IMR-90 (cell line): ENCODE data around the gene TRMT6. TPM values are rescaled to one million over a fixed set of nuclear protein-coding genes. Genes with fewer than 3 reads are reported as not detected.

Experiments
- ATAC-seq: fragments of 200-7000 bp; cut with Tn5 transposase; 2 replicates; pipeline ENCODE4 v1.9.1; 2020; ENCODE audit warnings: low read depth, mild to moderate bottlenecking, moderate library complexity
- BruUV-seq: library from RNA; stranded (reverse); fragments of 400-500 nt; replicated peaks from 2 replicates; lab custom pipeline; 2021; lab: Mats Ljungman, UMichigan
- CTCF ChIA-PET: fragments of 300-600 bp; formaldehyde crosslinking; extraction: SDS; loops from one replicate; lab custom pipeline; 2021; ENCODE audit warnings: antibody characterized with exemption; lab: Yijun Ruan, JAX
- POLR2A ChIA-PET: fragments of 300-600 bp; sonication (Branson Sonifier 250); formaldehyde crosslinking; loops from one replicate; lab custom pipeline; 2022; ENCODE audit warnings: antibody characterized with exemption; ENCODE audit not compliant: unreplicated experiment; lab: Charles Lee
- DNase-seq: peaks from one replicate; pipeline ENCODE4 v3.0.0; 2013
- H2AFZ ChIP-seq: replicated peaks from 2 replicates; pipeline ENCODE3; 2013; ENCODE audit warnings: low read length, mild to moderate bottlenecking; ENCODE audit not compliant: poor library complexity
- H2AK5ac ChIP-seq: 2 replicates; pipeline ENCODE4 v1.6.1; 2013; ENCODE audit warnings: low read depth, low read length, inconsistent platforms
- H2AK9ac ChIP-seq: replicated peaks from 2 replicates; pipeline ENCODE3; 2013; ENCODE audit warnings: mild to moderate bottlenecking, low read depth, low read length, moderate library complexity; ENCODE audit not compliant: poor library complexity
- H2BK120ac ChIP-seq: 2 replicates; pipeline ENCODE4 v1.6.1; 2013; ENCODE audit warnings: low read depth, low read length, inconsistent platforms
- H2BK15ac ChIP-seq: 3 replicates; pipeline ENCODE4 v1.6.1; 2013; ENCODE audit warnings: low read depth, low read length, inconsistent platforms
- H2BK20ac ChIP-seq: 2 replicates; pipeline ENCODE4 v1.6.1; 2013; ENCODE audit warnings: low read depth, mild to moderate bottlenecking, inconsistent platforms, low read length, moderate library complexity
- H2BK5ac ChIP-seq: 2 replicates; pipeline ENCODE4 v1.6.1; 2013; ENCODE audit warnings: mild to moderate bottlenecking, low read depth, low read length, inconsistent platforms; ENCODE audit not compliant: poor library complexity, severe bottlenecking
- H3K14ac ChIP-seq: replicated peaks from 2 replicates; pipeline ENCODE4 v1.6.1; 2013; ENCODE audit warnings: low read depth, low read length, inconsistent platforms
- H3K18ac ChIP-seq: 2 replicates; pipeline ENCODE4 v1.6.1; 2013; ENCODE audit warnings: low read depth, low read length, control low read depth
- H3K23ac ChIP-seq: 2 replicates; pipeline ENCODE4 v1.6.1; 2013; ENCODE audit warnings: low read depth, low read length, inconsistent platforms
- H3K27ac ChIP-seq: 2 replicates; pipeline ENCODE4 v1.5.1; 2013; ENCODE audit warnings: mild to moderate bottlenecking, control low read depth, low read length; ENCODE audit not compliant: insufficient read depth
- H3K27me3 ChIP-seq: 2 replicates; pipeline ENCODE4 v1.6.1; 2013; ENCODE audit warnings: low read length; ENCODE audit not compliant: control insufficient read depth, insufficient read depth
- H3K36me3 ChIP-seq: 2 replicates; pipeline ENCODE4 v1.6.1; 2013; ENCODE audit warnings: low read length, mixed read lengths; ENCODE audit not compliant: control insufficient read depth, insufficient read depth
- H3K4ac ChIP-seq: 2 replicates; pipeline ENCODE4 v1.6.1; 2013; ENCODE audit warnings: low read depth, low read length, inconsistent platforms
- H3K4me1 ChIP-seq: 2 replicates; pipeline ENCODE4 v1.6.1; 2013; ENCODE audit warnings: low read length, mixed read lengths; ENCODE audit not compliant: control insufficient read depth, insufficient read depth
- H3K4me2 ChIP-seq: 2 replicates; pipeline ENCODE4 v1.6.1; 2013; ENCODE audit warnings: low read depth, mild to moderate bottlenecking, control low read depth, low read length, moderate library complexity
- H3K4me3 ChIP-seq: 2 replicates; pipeline ENCODE4 v1.5.1; 2013; ENCODE audit warnings: low read depth, mild to moderate bottlenecking, control low read depth, low read length, moderate library complexity; ENCODE audit not compliant: insufficient read depth
- H3K56ac ChIP-seq: 2 replicates; pipeline ENCODE4 v1.6.1; 2013; ENCODE audit warnings: low read length, inconsistent platforms; ENCODE audit not compliant: insufficient read depth; ENCODE audit errors: extremely low read depth
- H3K79me1 ChIP-seq, 2 experiments: 2 replicates each; pipeline ENCODE4 v1.6.1; 2013; ENCODE audit warnings: low read length in 2 of 2, inconsistent platforms in 1 of 2, low read depth in 1 of 2
- H3K9ac ChIP-seq: 2 replicates; pipeline ENCODE4 v1.6.1; 2013; ENCODE audit warnings: low read depth, low read length, control low read depth
- H3K9me1 ChIP-seq: 2 replicates; pipeline ENCODE4 v1.6.1; 2013; ENCODE audit warnings: low read length, inconsistent platforms; ENCODE audit not compliant: insufficient read depth
- H3K9me3 ChIP-seq: 2 replicates; pipeline ENCODE4 v1.6.1; 2013; ENCODE audit warnings: low read length; ENCODE audit not compliant: control insufficient read depth, insufficient read depth
- H4K20me1 ChIP-seq: 2 replicates; pipeline ENCODE4 v1.6.1; 2013; ENCODE audit warnings: low read length, inconsistent platforms; ENCODE audit not compliant: insufficient read depth
- H4K5ac ChIP-seq: 2 replicates; pipeline ENCODE4 v1.6.1; 2013; ENCODE audit warnings: mild to moderate bottlenecking, low read depth, low read length, control low read depth
- H4K8ac ChIP-seq, 2 experiments: 2 replicates each; pipeline ENCODE4 v1.6.1; 2013; ENCODE audit warnings: low read depth in 2 of 2, low read length in 2 of 2, control low read depth in 1 of 2, inconsistent platforms in 1 of 2
- H4K91ac ChIP-seq: 2 replicates; pipeline ENCODE4 v1.6.1; 2013; ENCODE audit warnings: low read depth, low read length, inconsistent platforms; ENCODE audit not compliant: insufficient read depth
- MAFK ChIP-seq: IDR thresholded peaks from 2 replicates; pipeline ENCODE4 v1.6.1; 2012; ENCODE audit warnings: low read depth, low read length, improper control_type of control experiment
- RFX5 ChIP-seq: IDR thresholded peaks from 2 replicates; pipeline ENCODE4 v1.8.0; 2012; ENCODE audit warnings: low read depth, mild to moderate bottlenecking, low read length, moderate library complexity
- WGBS, 2 experiments: methylation state at CpG; one replicate each; pipeline versions ENCODE4 v1.1.5 to v1.1.7; 2013; ENCODE audit warnings: missing lambda C conversion rate in 2 of 2; ENCODE audit not compliant: insufficient read length in 1 of 2; ENCODE audit errors: extremely low coverage in 2 of 2; 5-methylcytosine and 5-hydroxymethylcytosine counted together
- dilution Hi-C: fragments of 300-500 bp; cut with HindIII; formaldehyde crosslinking; loops from one replicate; pipeline ENCODE4 v1.14.3; 2018; ENCODE audit warnings: low sequenced_read_pairs; ENCODE audit not compliant: unreplicated experiment
- in situ Hi-C: fragments of 300-500 bp; cut with MboI; formaldehyde crosslinking; loops from 3 replicates; pipeline ENCODE4 v1.14.3; 2019; ENCODE audit warnings: low sequenced_read_pairs, inconsistent platforms, mixed read lengths
- intact Hi-C: fragments of 100-400 bp; cut with micrococcal nuclease; formaldehyde crosslinking; loops from 2 replicates; pipeline ENCODE4 v1.10.0; 2022
- polyA plus RNA-seq, 3 experiments: library from polyadenylated mRNA; depleted of rRNA; stranded (reverse); fragments of >200 nt; gene quantifications; 2 replicates each; pipeline ENCODE4 v1.2.3, GENCODE V29; 2012; ENCODE audit warnings: low replicate concordance in 1 of 3
- total RNA-seq: library from RNA; depleted of rRNA; stranded (reverse); fragments of >200 nt; gene quantifications from 2 replicates; pipeline ENCODE4 v1.2.3, GENCODE V29; 2012

TRMT6 gene
- total and polyA plus RNA-seq, 2 of the 4 experiments (the other 2 are of a cell fraction): 7.2 to 8.0 TPM

GRCh38 chr20:5918856-5919625, 31.3 kb downstream of the TRMT6 start:
- H2AFZ ChIP-seq: peak overlapping the region; percentile 0
- H3K9me3 ChIP-seq: no peaks in the 10 kb centered on the region
- peak overlapping the region; percentile 10; the same call in 1 of the 2 replicates for H3K4me2 ChIP-seq
- BruUV-seq: no TSS peak
- H3K79me1 ChIP-seq: no peaks in the 10 kb centered on the region
- no peak overlapping the region for H4K5ac ChIP-seq
- CTCF ChIA-PET: no interaction called here
- H3K9ac ChIP-seq: no peak overlapping the region
- dilution Hi-C loops (no loop called here), in situ Hi-C loops (no loop called here), intact Hi-C loops (no loop called here)
- peak; percentile 64; the same call in 1 of the 2 replicates for ATAC-seq
- H2BK5ac ChIP-seq: no peak overlapping the region
- 0 out of 2 replicates have a peak, but pooled peaks cover 4% of the 10 kb centered on the region for H3K9me1 ChIP-seq
- WGBS, 2 experiments: no CpG with 5 or more reads among the region's 3 CpGs
- no peak overlapping the region for H4K8ac ChIP-seq
- H2BK15ac ChIP-seq: no peak overlapping the region
- H2BK120ac ChIP-seq: no peak overlapping the region
- peaks cover 10% of the 10 kb centered on the region for H3K27me3 ChIP-seq
- no peak overlapping the region; the same call in 1 of the 2 replicates for H3K18ac ChIP-seq
- no peaks in the 10 kb centered on the region for H4K20me1 ChIP-seq
- no peak overlapping the region for H3K23ac ChIP-seq
- POLR2A ChIA-PET: interaction anchor here (0.5 kb wide), 1 partner anchor 101 kb away, joined by 5 read pairs; no protein-coding TSS in a partner anchor
- no peaks in the 10 kb centered on the region for H3K36me3 ChIP-seq
- DNase-seq: peak; percentile 44
- no peak overlapping the region for H3K4ac ChIP-seq
- no peak overlapping the region for H3K56ac ChIP-seq
- peaks cover 2% of the 10 kb centered on the region; the same call in 1 of the 2 replicates for H3K4me1 ChIP-seq
- no peak overlapping the region for H4K91ac ChIP-seq
- no peak overlapping the region for H3K14ac ChIP-seq
- no peak for TF ChIP-seq MAFK
- 0 out of 2 replicates have a peak, but pooled peaks have one; percentile 16 for TF ChIP-seq RFX5
- H2BK20ac ChIP-seq: no peak overlapping the region
- no peak overlapping the region for H3K27ac ChIP-seq
- no peak overlapping the region for H3K4me3 ChIP-seq
- no peak overlapping the region for H2AK9ac ChIP-seq
- H2AK5ac ChIP-seq: no peak overlapping the region
